Measurements from ENCODE around the gene GIGYF2.

DNA sequence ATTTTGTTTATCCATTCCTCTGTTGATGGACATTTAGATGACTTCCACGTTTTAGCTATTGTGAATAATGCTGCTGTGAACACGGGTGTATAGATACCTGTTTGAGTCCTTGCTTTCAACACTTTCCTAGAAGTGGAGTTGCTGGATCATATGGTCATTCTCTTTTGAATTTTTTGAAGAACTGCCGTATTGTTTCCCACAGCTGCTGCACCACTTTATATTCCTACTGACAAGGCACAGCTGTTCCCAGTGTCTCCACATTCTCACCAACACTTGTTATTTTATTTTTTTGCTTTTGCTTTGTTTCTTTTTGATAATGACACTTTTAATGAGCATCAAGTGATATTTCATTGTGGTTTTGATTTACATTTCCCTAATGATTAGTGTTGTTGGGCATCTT, 120.6 kb downstream of the GIGYF2 start:
- TF ChIP-seq CTCF (conservative IDR thresholded peaks at IDR 0.05; ENCODE audit: low read length), result no peak
- TF ChIP-seq EZH2phosphoT487 (IDR thresholded peaks at IDR 0.05; ENCODE audit: borderline replicate concordance, low read depth, low read length), result no peak
